ENCODE results near the gene TRIM17. TPM values are rescaled to one million over a fixed set of nuclear protein-coding genes. Genes with fewer than 3 reads are reported as not detected.

TRIM17 gene
- total RNA-seq, 1 donor from 2014 or later = 9.4 TPM

- DNase-seq (ENCODE audit: extremely low spot score, unreplicated experiment) = no peak
- Mint-ChIP-seq H3K4me3 (no peak overlapping the region), H3K27ac (no peak overlapping the region), H3K27me3 (no peaks in the 10 kb centered on the region), H3K4me1 (ENCODE audit: unreplicated experiment) (no peaks in the 10 kb centered on the region), H3K9me3 (no peaks in the 10 kb centered on the region), H3K36me3 (no peaks in the 10 kb centered on the region)
- no peak for TF ChIP-seq CTCF (conservative IDR thresholded peaks at IDR 0.05)
Observed at GRCh38 chr1:228359613-228360532, 56.8 kb downstream of the TRIM17 start.

- TF ChIP-seq CTCF (conservative IDR thresholded peaks at IDR 0.05) = no peak
- Mint-ChIP-seq H3K27ac (no peak overlapping the region), H3K4me3 (no peak overlapping the region), H3K36me3 (no peaks in the 10 kb centered on the region), H3K9me3 (no peaks in the 10 kb centered on the region), H3K4me1 (ENCODE audit: unreplicated experiment) (no peaks in the 10 kb centered on the region), H3K27me3 (no peaks in the 10 kb centered on the region)
- no peak for DNase-seq (ENCODE audit: extremely low spot score, unreplicated experiment)
Observed at GRCh38 chr1:228358764-228359612, 57.7 kb downstream of the TRIM17 start.

GRCh38 chr1:228358039-228358763, 58.5 kb downstream of the TRIM17 start:
- Mint-ChIP-seq H3K4me3 (no peak overlapping the region), H3K27me3 (no peaks in the 10 kb centered on the region), H3K36me3 (no peaks in the 10 kb centered on the region), H3K4me1 (ENCODE audit: unreplicated experiment) (no peaks in the 10 kb centered on the region), H3K9me3 (no peaks in the 10 kb centered on the region), H3K27ac (no peak overlapping the region)
- TF ChIP-seq CTCF (conservative IDR thresholded peaks at IDR 0.05) = no peak
- DNase-seq (ENCODE audit: extremely low spot score, unreplicated experiment) = no peak

Small RNA genes lying within 50 kb of the gene (microRNA-seq; reads per million reads assigned to microRNA genes)
- gene MIR4666A = not detected
- gene MIR6742 = not detected

Other genes with a start within 250 kb of the TRIM17 start
- gene OBSCN, start 208.8 kb downstream of the TRIM17 start, total RNA-seq (ENCODE audit: low replicate concordance) = 17.2 and 48.9 TPM in 2 replicates
- gene TRIM11, start 10.0 kb downstream of the TRIM17 start, total RNA-seq (ENCODE audit: low replicate concordance) = 33.6 and 38.0 TPM in 2 replicates
- 108 and 117 TPM in 2 replicates for gene RNF187, start 70.5 kb upstream of the TRIM17 start, total RNA-seq (ENCODE audit: low replicate concordance)

All from type B pancreatic cell (in vitro differentiated cells).